ENCODE results near the gene NUBP2. TPM values are rescaled to one million over a fixed set of nuclear protein-coding genes. Genes with fewer than 3 reads are reported as not detected.

Gene NUBP2
- total RNA-seq, 1 experiment from 2014 or later, result 95.1 TPM

DNA sequence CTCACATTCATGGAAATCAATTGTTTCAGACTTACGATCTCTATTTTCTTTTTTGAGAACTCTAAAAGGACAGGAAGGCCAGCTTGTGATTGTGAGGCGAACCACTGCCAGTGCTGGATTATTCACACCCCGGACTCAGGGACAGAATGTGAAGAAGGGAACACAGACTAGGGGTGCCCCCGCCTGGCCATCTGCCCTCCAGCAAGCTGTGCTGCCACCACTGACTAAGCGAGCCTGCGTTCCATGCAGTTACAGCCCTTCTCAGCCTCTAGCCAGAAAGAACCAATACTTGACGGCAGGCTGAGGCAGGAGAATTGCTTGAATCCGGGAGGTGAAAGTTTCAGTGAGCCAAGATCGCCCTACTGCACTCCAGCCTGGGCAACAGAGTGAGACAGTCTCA, 41.1 kb downstream of the NUBP2 start:
- no peak overlapping the region for H3K4me2 ChIP-seq (ENCODE audit: low read length)
- H3K4me3 ChIP-seq (ENCODE audit: low read length), result no peak overlapping the region
- H3K27ac ChIP-seq (ENCODE audit: low read length), result no peak overlapping the region
- ATAC-seq (no peak), DNase-seq (peak; percentile 6)
- no peak overlapping the region for H2AFZ ChIP-seq (ENCODE audit: low read length)
- no peaks in the 10 kb centered on the region for H3F3A ChIP-seq (ENCODE audit: low read length, unreplicated experiment)
- peaks cover 5% of the 10 kb centered on the region for H3K4me1 ChIP-seq (ENCODE audit: insufficient read depth, low read length)
- H4K20me1 ChIP-seq (ENCODE audit: low read length), result peaks cover 6% of the 10 kb centered on the region; the same call in 1 of the 2 replicates
- BruUV-seq (replicated peaks), result no TSS peak
- no peak overlapping the region for H3K9ac ChIP-seq (ENCODE audit: low read length)
- CTCF ChIA-PET, result interaction anchor here (0.6 kb wide), 1 partner anchor 66 kb away, joined by 19 read pairs; no protein-coding TSS in a partner anchor
- no peak for TF ChIP-seq EZH2 (IDR thresholded peaks at IDR 0.05; ENCODE audit: low read length, unreplicated experiment)
- TF ChIP-seq, protein P1, sequence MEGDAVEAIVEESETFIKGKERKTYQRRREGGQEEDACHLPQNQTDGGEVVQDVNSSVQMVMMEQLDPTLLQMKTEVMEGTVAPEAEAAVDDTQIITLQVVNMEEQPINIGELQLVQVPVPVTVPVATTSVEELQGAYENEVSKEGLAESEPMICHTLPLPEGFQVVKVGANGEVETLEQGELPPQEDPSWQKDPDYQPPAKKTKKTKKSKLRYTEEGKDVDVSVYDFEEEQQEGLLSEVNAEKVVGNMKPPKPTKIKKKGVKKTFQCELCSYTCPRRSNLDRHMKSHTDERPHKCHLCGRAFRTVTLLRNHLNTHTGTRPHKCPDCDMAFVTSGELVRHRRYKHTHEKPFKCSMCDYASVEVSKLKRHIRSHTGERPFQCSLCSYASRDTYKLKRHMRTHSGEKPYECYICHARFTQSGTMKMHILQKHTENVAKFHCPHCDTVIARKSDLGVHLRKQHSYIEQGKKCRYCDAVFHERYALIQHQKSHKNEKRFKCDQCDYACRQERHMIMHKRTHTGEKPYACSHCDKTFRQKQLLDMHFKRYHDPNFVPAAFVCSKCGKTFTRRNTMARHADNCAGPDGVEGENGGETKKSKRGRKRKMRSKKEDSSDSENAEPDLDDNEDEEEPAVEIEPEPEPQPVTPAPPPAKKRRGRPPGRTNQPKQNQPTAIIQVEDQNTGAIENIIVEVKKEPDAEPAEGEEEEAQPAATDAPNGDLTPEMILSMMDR (conservative IDR thresholded peaks at IDR 0.05; ENCODE audit: low read depth, low read length), result peak; percentile 26; the same call in 1 of the 2 replicates
- no peaks in the 10 kb centered on the region for H3K36me3 ChIP-seq (ENCODE audit: low read depth, low read length)
- intact Hi-C loops (cut with micrococcal nuclease), result no loop called here
- no peaks in the 10 kb centered on the region for H3K27me3 ChIP-seq (ENCODE audit: low read length)
- peaks cover 33% of the 10 kb centered on the region for H3K79me2 ChIP-seq (ENCODE audit: low read length)
- H3K9me2 ChIP-seq (replicated peaks; ENCODE audit: low read length), result no peaks in the 10 kb centered on the region
- POLR2A ChIA-PET (ENCODE audit: unreplicated experiment), result no interaction called here
- H3K9me3 ChIP-seq (ENCODE audit: low read length), result no peaks in the 10 kb centered on the region

DNA sequence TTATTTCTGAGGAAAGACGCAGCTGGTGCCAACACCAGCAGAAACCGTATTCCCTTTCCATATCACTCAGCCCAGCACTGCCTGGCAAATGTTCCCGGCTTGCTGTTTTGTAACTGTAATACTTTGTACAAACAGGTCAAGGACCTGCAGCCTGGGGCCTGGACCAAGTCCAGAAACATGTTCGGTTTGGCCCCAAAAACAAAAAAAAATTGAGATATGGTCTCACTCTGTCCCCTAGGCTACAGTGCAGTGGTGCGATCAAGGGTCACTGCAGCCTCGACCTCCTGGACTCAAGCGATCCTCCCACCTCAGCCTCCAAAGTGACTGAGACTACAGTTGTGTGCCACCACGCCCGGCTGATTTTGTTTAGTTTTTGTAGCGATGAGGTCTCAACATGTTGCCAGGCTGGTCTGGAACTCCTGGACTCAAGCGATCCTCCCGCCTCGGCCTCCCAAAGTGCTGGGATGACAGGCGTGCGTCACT, 42.7 kb downstream of the NUBP2 start:
- no peak for ATAC-seq
- peak overlapping the region; percentile 75 for H3K4me3 ChIP-seq (ENCODE audit: low read length)
- intact Hi-C loops (cut with micrococcal nuclease), result no loop called here
- peaks cover 13% of the 10 kb centered on the region for H3K4me1 ChIP-seq (ENCODE audit: insufficient read depth, low read length)
- DNase-seq, result no peak
- H3K79me2 ChIP-seq (ENCODE audit: low read length), result peaks cover 48% of the 10 kb centered on the region
- ChIA-PET CTCF (no interaction called here), POLR2A (ENCODE audit: unreplicated experiment) (interaction anchor here (0.7 kb wide), 1 partner anchor 204 kb away, joined by 3 read pairs; no protein-coding TSS in a partner anchor)
- TF ChIP-seq, protein P1 (conservative IDR thresholded peaks at IDR 0.05; ENCODE audit: low read depth, low read length), result no peak
- TF ChIP-seq EZH2phosphoT487 (IDR thresholded peaks at IDR 0.05; ENCODE audit: borderline replicate concordance, low read length) (no peak), EZH2 (IDR thresholded peaks at IDR 0.05; ENCODE audit: low read length, unreplicated experiment) (no peak)
- no peaks in the 10 kb centered on the region for H3K36me3 ChIP-seq (ENCODE audit: low read depth, low read length)
- no peak overlapping the region for H2AFZ ChIP-seq (ENCODE audit: low read length)
- peak overlapping the region; percentile 35; the same call in 1 of the 2 replicates for H3K9ac ChIP-seq (ENCODE audit: low read length)
- H3K9me3 ChIP-seq (ENCODE audit: low read length), result no peaks in the 10 kb centered on the region
- BruUV-seq (replicated peaks), result TSS peak; percentile 50
- no peak overlapping the region for H3K27ac ChIP-seq (ENCODE audit: low read length)
- H3K27me3 ChIP-seq (ENCODE audit: low read length), result no peaks in the 10 kb centered on the region
- peaks cover 15% of the 10 kb centered on the region; the same call in 1 of the 2 replicates for H4K20me1 ChIP-seq (ENCODE audit: low read length)
- H3K9me2 ChIP-seq (replicated peaks; ENCODE audit: low read length), result no peaks in the 10 kb centered on the region
- H3K4me2 ChIP-seq (ENCODE audit: low read length), result peak overlapping the region; percentile 94
- H3F3A ChIP-seq (ENCODE audit: low read length, unreplicated experiment), result no peaks in the 10 kb centered on the region

Measured in PC-3 (cell line).